WERI-Rb-1 (cell line): ENCODE results near the gene JUNB.

Source experiments
- DNase-seq: peaks from one replicate; pipeline ENCODE4 v3.0.0-alpha.2; 2020
- H3K27ac ChIP-seq: fragments of 250-450 bp; sonication (Bioruptor Pico); 2 replicates; pipeline ENCODE4 v1.5.1; 2020; ENCODE audit warnings: mild to moderate bottlenecking, moderate library complexity
- H3K27me3 ChIP-seq: fragments of 250-450 bp; sonication (Bioruptor Pico); 2 replicates; pipeline ENCODE4 v1.5.1; 2021; ENCODE audit warnings: mild to moderate bottlenecking, low read depth, moderate library complexity; ENCODE audit not compliant: insufficient read depth, severe bottlenecking
- H3K36me3 ChIP-seq: fragments of 250-450 bp; sonication (Bioruptor Pico); 2 replicates; pipeline ENCODE4 v1.5.1; 2020; ENCODE audit warnings: mild to moderate bottlenecking, moderate library complexity
- H3K4me3 ChIP-seq: 2 replicates; pipeline ENCODE4 v1.5.1; 2011; ENCODE audit warnings: low read depth, mild to moderate bottlenecking, control low read depth, low read length
- H3K9me3 ChIP-seq: fragments of 250-450 bp; sonication (Bioruptor Pico); 2 replicates; pipeline ENCODE4 v1.5.1; 2021; ENCODE audit warnings: mild to moderate bottlenecking, moderate library complexity; ENCODE audit not compliant: severe bottlenecking
- TF ChIP-seq, protein P1 (sequence below): IDR thresholded peaks from 2 replicates; pipeline ENCODE4 v1.5.1; 2011; ENCODE audit warnings: low read depth, mild to moderate bottlenecking, control low read depth, inconsistent platforms, low read length

Gene JUNB

DNA sequence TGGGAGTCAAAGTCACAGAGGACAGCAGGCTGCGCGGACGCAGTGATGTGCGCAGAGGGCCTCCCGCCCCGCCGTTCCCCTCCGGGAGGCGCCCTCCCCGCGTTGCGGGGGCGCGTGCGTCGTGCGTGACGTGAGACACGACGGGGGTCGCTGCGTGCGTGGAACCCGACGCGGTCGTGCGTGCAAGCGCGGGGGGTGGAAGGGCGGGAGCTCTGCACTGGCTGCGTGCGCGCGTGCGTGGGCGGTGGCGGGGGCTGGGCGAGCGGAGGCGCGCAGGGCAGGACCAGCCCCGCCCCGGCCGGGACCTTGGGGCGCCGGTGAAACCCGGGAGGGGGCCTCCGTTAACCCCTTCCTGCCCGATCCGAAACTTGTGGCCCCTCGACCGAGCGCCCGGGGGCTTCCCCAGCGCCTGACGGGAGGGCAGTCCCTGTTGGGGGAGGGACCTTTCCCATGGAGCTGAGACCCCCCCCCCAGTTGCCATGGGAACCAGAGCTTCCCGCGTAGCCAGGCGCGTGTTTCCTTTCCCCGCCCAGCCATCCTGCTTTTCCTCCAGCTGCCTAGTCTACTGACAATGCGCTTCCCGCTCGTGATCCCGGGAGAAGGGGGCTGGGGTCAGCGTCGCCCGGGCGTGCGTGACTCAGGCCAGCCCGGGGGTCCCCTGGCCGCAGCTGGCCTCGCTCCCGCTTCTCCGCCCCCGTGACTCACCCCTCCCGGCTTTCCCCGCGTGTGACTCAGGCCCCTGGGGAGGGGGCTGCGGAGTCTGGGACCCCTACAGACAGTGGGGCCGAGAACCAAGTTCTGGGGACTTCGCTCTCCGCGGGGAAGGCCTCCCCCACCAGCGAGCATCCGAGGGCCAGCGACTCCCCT is 8.6 kb upstream of the JUNB start:
- H3K27me3 ChIP-seq = no peaks in the 10 kb centered on the region
- TF ChIP-seq, protein P1, sequence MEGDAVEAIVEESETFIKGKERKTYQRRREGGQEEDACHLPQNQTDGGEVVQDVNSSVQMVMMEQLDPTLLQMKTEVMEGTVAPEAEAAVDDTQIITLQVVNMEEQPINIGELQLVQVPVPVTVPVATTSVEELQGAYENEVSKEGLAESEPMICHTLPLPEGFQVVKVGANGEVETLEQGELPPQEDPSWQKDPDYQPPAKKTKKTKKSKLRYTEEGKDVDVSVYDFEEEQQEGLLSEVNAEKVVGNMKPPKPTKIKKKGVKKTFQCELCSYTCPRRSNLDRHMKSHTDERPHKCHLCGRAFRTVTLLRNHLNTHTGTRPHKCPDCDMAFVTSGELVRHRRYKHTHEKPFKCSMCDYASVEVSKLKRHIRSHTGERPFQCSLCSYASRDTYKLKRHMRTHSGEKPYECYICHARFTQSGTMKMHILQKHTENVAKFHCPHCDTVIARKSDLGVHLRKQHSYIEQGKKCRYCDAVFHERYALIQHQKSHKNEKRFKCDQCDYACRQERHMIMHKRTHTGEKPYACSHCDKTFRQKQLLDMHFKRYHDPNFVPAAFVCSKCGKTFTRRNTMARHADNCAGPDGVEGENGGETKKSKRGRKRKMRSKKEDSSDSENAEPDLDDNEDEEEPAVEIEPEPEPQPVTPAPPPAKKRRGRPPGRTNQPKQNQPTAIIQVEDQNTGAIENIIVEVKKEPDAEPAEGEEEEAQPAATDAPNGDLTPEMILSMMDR = peak; percentile 43
- no peaks in the 10 kb centered on the region for H3K9me3 ChIP-seq
- peak overlapping the region; percentile 56 for H3K4me3 ChIP-seq
- no peaks in the 10 kb centered on the region for H3K36me3 ChIP-seq
- peak overlapping the region; percentile 96 for H3K27ac ChIP-seq
- peak; percentile 87 for DNase-seq

DNA sequence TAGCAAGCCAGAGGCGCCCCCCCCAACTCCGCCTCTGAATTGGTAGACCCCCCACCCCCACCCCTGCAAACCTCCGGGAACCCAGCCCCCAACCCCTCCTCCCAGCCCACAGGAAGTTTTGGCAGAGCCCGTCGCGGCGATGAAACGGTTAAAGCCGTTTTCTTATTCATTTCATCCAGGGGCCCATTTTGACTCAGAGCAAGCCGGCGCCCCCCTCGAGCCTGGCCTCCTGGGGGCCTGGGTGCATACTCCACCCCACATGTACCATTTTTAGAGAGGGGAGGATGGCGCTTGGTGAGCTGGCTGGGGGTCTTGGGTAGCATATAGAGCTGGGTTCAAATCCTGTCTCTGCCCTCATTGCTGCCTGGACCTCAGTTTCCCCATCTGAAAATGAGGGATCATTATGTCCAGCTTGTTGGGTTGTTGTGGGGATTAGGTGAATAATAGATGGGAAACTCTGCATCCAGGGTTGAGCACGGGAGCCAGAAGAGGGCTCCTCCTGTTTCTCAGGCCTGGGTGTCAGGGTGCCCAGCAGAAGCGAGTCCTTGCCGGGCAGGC is 7.9 kb upstream of the JUNB start:
- Histone ChIP-seq H3K4me3 (peak overlapping the region; percentile 56), H3K9me3 (no peaks in the 10 kb centered on the region), H3K27me3 (no peaks in the 10 kb centered on the region), H3K27ac (peak overlapping the region; percentile 96), H3K36me3 (no peaks in the 10 kb centered on the region)
- DNase-seq = no peak
- TF ChIP-seq, protein P1 = no peak

DNA sequence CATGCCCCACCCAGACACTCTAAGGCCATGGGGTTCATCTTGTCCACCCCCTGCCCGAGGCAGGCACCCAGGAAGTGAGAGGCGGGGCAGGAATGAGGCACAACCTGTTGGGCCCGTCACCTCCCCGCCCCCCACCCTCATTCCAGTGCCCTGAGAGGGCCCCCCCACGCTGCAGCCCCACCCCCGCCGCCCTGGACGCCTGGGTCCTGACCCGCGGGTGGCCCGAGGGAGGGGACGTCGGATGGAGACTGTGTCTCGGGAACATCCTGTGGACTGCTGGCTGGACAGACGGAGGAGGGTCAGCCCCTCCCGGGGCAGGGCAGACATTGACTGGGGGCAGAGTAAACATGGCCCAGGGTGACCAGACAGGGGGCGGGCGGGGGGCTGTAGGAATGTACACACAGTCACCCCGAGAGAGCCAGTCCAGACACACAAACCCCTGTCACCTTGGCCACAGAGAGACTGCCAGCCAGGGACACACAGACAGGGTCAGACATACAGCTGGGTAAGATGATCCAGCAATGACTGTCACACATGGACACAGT is 7.4 kb upstream of the JUNB start:
- no peak for DNase-seq
- no peak overlapping the region for H3K4me3 ChIP-seq
- no peaks in the 10 kb centered on the region for H3K27me3 ChIP-seq
- H3K36me3 ChIP-seq = no peaks in the 10 kb centered on the region
- TF ChIP-seq, protein P1 = no peak
- H3K27ac ChIP-seq = peak overlapping the region; percentile 96
- no peaks in the 10 kb centered on the region for H3K9me3 ChIP-seq

DNA sequence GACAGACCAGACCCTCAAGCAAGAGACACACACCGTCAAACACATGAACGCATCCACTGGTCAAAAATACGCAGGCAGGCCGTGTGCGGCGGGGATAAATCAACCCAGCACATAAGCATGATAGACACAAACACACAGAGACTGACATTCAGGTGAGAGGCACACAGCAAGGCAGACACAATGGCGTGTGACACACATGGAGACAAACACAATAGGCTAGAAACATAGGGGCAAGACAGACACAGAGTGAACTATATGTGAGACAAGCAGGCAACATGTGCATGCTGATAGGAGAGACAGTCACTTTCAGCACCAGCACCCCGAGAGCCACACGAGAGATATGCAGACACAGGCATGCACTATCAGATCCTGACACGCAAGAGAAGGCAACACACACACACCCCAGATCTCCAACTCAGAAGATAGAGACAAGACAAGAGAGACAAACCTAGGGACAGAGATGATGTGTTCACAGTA is 6.9 kb upstream of the JUNB start:
- Histone ChIP-seq H3K27me3 (no peaks in the 10 kb centered on the region), H3K4me3 (no peak overlapping the region), H3K36me3 (no peaks in the 10 kb centered on the region), H3K27ac (peak overlapping the region; percentile 96), H3K9me3 (no peaks in the 10 kb centered on the region)
- TF ChIP-seq, protein P1 = no peak
- DNase-seq = no peak

DNA sequence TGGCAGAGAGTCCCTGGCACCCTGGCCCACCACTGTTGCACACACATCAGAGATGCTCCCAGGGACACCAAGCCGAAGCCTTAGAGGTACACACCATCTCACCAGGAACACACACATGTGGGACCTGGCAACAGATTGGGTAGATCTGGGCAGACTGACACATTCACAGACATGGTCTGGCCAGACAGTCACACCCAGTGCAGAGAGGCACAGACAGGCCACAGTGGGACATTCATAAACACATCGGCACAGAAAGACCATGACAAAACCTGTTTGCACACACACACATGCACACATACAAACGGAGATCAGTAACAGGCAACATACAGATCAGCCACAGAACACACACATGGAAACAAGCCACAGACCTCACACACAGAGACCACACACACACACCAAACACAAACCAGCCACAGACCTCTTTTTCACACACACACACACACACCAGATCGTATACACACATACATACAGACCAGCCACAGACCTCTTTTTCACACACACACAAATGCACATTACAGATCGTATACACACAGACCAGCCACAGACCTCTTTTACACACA is 6.3 kb upstream of the JUNB start:
- H3K4me3 ChIP-seq = no peak overlapping the region

More for the DNA sequence above, 6.3 kb upstream of the JUNB start:
- peak overlapping the region; percentile 96 for H3K27ac ChIP-seq
- TF ChIP-seq, protein P1 = no peak
- no peaks in the 10 kb centered on the region for H3K27me3 ChIP-seq
- no peak for DNase-seq
- H3K36me3 ChIP-seq = no peaks in the 10 kb centered on the region
- no peaks in the 10 kb centered on the region for H3K9me3 ChIP-seq
